Epithelial cell of esophagus (primary cell): Measurements from ENCODE around the gene IL17RA.

ENCODE experiments used
- DNase-seq: peaks from one replicate; pipeline ENCODE4 v3.0.0; 2010; ENCODE audit warnings: low read depth
- H3K4me3 ChIP-seq: 2 replicates; pipeline ENCODE4 v1.5.1; 2011; ENCODE audit warnings: mild to moderate bottlenecking, low read length, control low read depth
- CTCF ChIP-seq: IDR thresholded peaks from 2 replicates; pipeline ENCODE4 v1.5.1; 2011; ENCODE audit warnings: low read depth, mild to moderate bottlenecking, low read length, control low read depth, inconsistent platforms; ENCODE audit not compliant: insufficient read depth; ENCODE audit errors: missing control alignments

IL17RA gene

GRCh38 chr22:17115945-17116565, 31.3 kb downstream of the IL17RA start:
- no peak for TF ChIP-seq CTCF
- DNase-seq: no peak
- no peak overlapping the region for H3K4me3 ChIP-seq

GRCh38 chr22:17116572-17117330, 32.0 kb downstream of the IL17RA start:
- DNase-seq: no peak
- no peak overlapping the region for H3K4me3 ChIP-seq
- TF ChIP-seq CTCF: no peak

GRCh38 chr22:17117400-17117799, 32.6 kb downstream of the IL17RA start:
- DNase-seq: no peak
- TF ChIP-seq CTCF: no peak

GRCh38 chr22:17117890-17118289, 33.1 kb downstream of the IL17RA start:
- H3K4me3 ChIP-seq: no peak overlapping the region
- DNase-seq: no peak
- TF ChIP-seq CTCF: no peak

More at GRCh38 chr22:17117400-17117799, 32.6 kb downstream of the IL17RA start:
- no peak overlapping the region for H3K4me3 ChIP-seq

GRCh38 chr22:17118342-17118741, 33.5 kb downstream of the IL17RA start:
- DNase-seq: no peak
- H3K4me3 ChIP-seq: no peak overlapping the region
- no peak for TF ChIP-seq CTCF

- no peak overlapping the region for H3K4me3 ChIP-seq
- no peak for DNase-seq
- no peak for TF ChIP-seq CTCF
These were observed 34.8 kb downstream of the IL17RA start for GRCh38 chr22:17119481-17120202.
